Measurements from ENCODE around the gene RBMX.
"Not testable (repeated sequence)": the region's sequence is repeated elsewhere in the genome, so short reads cannot be mapped to it uniquely, and the experiment has no call there.

RBMX gene

GRCh38 chrX:136880452-136881013 is at the start of gene RBMX:
Gene RBMX, minus strand, starts transcription at chrX:136880725. Its CDS starts 1,298 bp downstream, at chrX:136879427.
- Histone ChIP-seq H3K36me3 (ENCODE audit: control insufficient read depth in 1 of 2, insufficient read depth in 2 of 2, low read length in 2 of 2) (peaks cover 0 to 4% of the 10 kb centered on the region in 2 donors), H3K4me3 (ENCODE audit: low read depth in 1 of 2, low read length in 2 of 2) (peak within 1 kb of the TSS; percentile 77 to 97), H3K27me3 (ENCODE audit: low read depth, low read length) (no peaks in the 10 kb centered on the region), H3K9me3 (ENCODE audit: control insufficient read depth in 1 of 2, low read length in 2 of 2) (no peaks in the 10 kb centered on the region), H3K27ac (ENCODE audit: low read length) (peak within 1 kb of the TSS; percentile 98), H3K4me1 (ENCODE audit: control insufficient read depth in 1 of 2, insufficient read depth in 2 of 2, low read length in 2 of 2) (peaks cover 0 to 4% of the 10 kb centered on the region in 2 donors)

- not testable (repeated sequence) for H3K9me3 ChIP-seq (ENCODE audit: control insufficient read depth in 1 of 2, low read length in 2 of 2); H3K4me3 ChIP-seq (ENCODE audit: low read depth in 1 of 2, low read length in 2 of 2)
Measured at GRCh38 chrX:136921438-136921837, 40.9 kb upstream of the RBMX start.

GRCh38 chrX:136920001-136920400 is 39.5 kb upstream of the RBMX start:
- no peaks in the 10 kb centered on the region for H3K27me3 ChIP-seq (ENCODE audit: low read depth, low read length)
- H3K9me3 ChIP-seq (ENCODE audit: control insufficient read depth in 1 of 2, low read length in 2 of 2): no peaks in the 10 kb centered on the region
- no peak overlapping the region for H3K4me3 ChIP-seq (ENCODE audit: low read depth in 1 of 2, low read length in 2 of 2)
- no peaks in the 10 kb centered on the region for H3K36me3 ChIP-seq (ENCODE audit: control insufficient read depth in 1 of 2, insufficient read depth in 2 of 2, low read length in 2 of 2)
- H3K4me1 ChIP-seq (ENCODE audit: control insufficient read depth in 1 of 2, insufficient read depth in 2 of 2, low read length in 2 of 2): no peaks in the 10 kb centered on the region
- no peak overlapping the region for H3K27ac ChIP-seq (ENCODE audit: low read length)

More at GRCh38 chrX:136921438-136921837, 40.9 kb upstream of the RBMX start:
- not testable (repeated sequence) for H3K4me1 ChIP-seq (ENCODE audit: control insufficient read depth in 1 of 2, insufficient read depth in 2 of 2, low read length in 2 of 2); H3K27ac ChIP-seq (ENCODE audit: low read length); H3K36me3 ChIP-seq (ENCODE audit: control insufficient read depth in 1 of 2, insufficient read depth in 2 of 2, low read length in 2 of 2); H3K27me3 ChIP-seq (ENCODE audit: low read depth, low read length)

- Histone ChIP-seq H3K4me1 (ENCODE audit: control insufficient read depth in 1 of 2, insufficient read depth in 2 of 2, low read length in 2 of 2) (no peaks in the 10 kb centered on the region), H3K9me3 (ENCODE audit: control insufficient read depth in 1 of 2, low read length in 2 of 2) (no peaks in the 10 kb centered on the region), H3K36me3 (ENCODE audit: control insufficient read depth in 1 of 2, insufficient read depth in 2 of 2, low read length in 2 of 2) (no peaks in the 10 kb centered on the region), H3K4me3 (ENCODE audit: low read depth in 1 of 2, low read length in 2 of 2) (no peak overlapping the region), H3K27ac (ENCODE audit: low read length) (no peak overlapping the region), H3K27me3 (ENCODE audit: low read depth, low read length) (no peaks in the 10 kb centered on the region)
Measured at GRCh38 chrX:136916827-136917226, 36.3 kb upstream of the RBMX start.

- not testable (repeated sequence) for H3K27ac ChIP-seq (ENCODE audit: low read length); H3K9me3 ChIP-seq (ENCODE audit: control insufficient read depth in 1 of 2, low read length in 2 of 2); H3K27me3 ChIP-seq (ENCODE audit: low read depth, low read length); H3K4me3 ChIP-seq (ENCODE audit: low read depth in 1 of 2, low read length in 2 of 2); H3K36me3 ChIP-seq (ENCODE audit: control insufficient read depth in 1 of 2, insufficient read depth in 2 of 2, low read length in 2 of 2); H3K4me1 ChIP-seq (ENCODE audit: control insufficient read depth in 1 of 2, insufficient read depth in 2 of 2, low read length in 2 of 2)
Measured at GRCh38 chrX:136911661-136912060, 31.1 kb upstream of the RBMX start.

GRCh38 chrX:136911253-136911652 is 30.7 kb upstream of the RBMX start:
- Histone ChIP-seq H3K4me3 (ENCODE audit: low read depth in 1 of 2, low read length in 2 of 2) (peak overlapping the region in 1 of 2 donors; percentile 71), H3K4me1 (ENCODE audit: control insufficient read depth in 1 of 2, insufficient read depth in 2 of 2, low read length in 2 of 2) (no peaks in the 10 kb centered on the region), H3K36me3 (ENCODE audit: control insufficient read depth in 1 of 2, insufficient read depth in 2 of 2, low read length in 2 of 2) (no peaks in the 10 kb centered on the region), H3K9me3 (ENCODE audit: control insufficient read depth in 1 of 2, low read length in 2 of 2) (no peaks in the 10 kb centered on the region), H3K27me3 (ENCODE audit: low read depth, low read length) (no peaks in the 10 kb centered on the region), H3K27ac (ENCODE audit: low read length) (no peak overlapping the region)

- H3K27ac ChIP-seq (ENCODE audit: low read length): peak overlapping the region; percentile 27
- H3K4me3 ChIP-seq (ENCODE audit: low read depth in 1 of 2, low read length in 2 of 2): peak overlapping the region; percentile 71 to 76
- no peaks in the 10 kb centered on the region for H3K4me1 ChIP-seq (ENCODE audit: control insufficient read depth in 1 of 2, insufficient read depth in 2 of 2, low read length in 2 of 2)
- no peaks in the 10 kb centered on the region for H3K36me3 ChIP-seq (ENCODE audit: control insufficient read depth in 1 of 2, insufficient read depth in 2 of 2, low read length in 2 of 2)
- H3K9me3 ChIP-seq (ENCODE audit: control insufficient read depth in 1 of 2, low read length in 2 of 2): no peaks in the 10 kb centered on the region
- H3K27me3 ChIP-seq (ENCODE audit: low read depth, low read length): no peaks in the 10 kb centered on the region
Measured at GRCh38 chrX:136910565-136911035, 30.1 kb upstream of the RBMX start.

- H3K4me1 ChIP-seq (ENCODE audit: control insufficient read depth in 1 of 2, insufficient read depth in 2 of 2, low read length in 2 of 2): no peaks in the 10 kb centered on the region
- H3K9me3 ChIP-seq (ENCODE audit: control insufficient read depth in 1 of 2, low read length in 2 of 2): no peaks in the 10 kb centered on the region
- H3K27me3 ChIP-seq (ENCODE audit: low read depth, low read length): no peaks in the 10 kb centered on the region
- no peaks in the 10 kb centered on the region for H3K36me3 ChIP-seq (ENCODE audit: control insufficient read depth in 1 of 2, insufficient read depth in 2 of 2, low read length in 2 of 2)
- peak overlapping the region; percentile 74 for H3K27ac ChIP-seq (ENCODE audit: low read length)
- H3K4me3 ChIP-seq (ENCODE audit: low read depth in 1 of 2, low read length in 2 of 2): peak overlapping the region; percentile 71 to 76
Measured at GRCh38 chrX:136909706-136910564, 29.4 kb upstream of the RBMX start.

GRCh38 chrX:136909119-136909705 is 28.7 kb upstream of the RBMX start:
- Histone ChIP-seq H3K36me3 (ENCODE audit: control insufficient read depth in 1 of 2, insufficient read depth in 2 of 2, low read length in 2 of 2) (no peaks in the 10 kb centered on the region), H3K4me3 (ENCODE audit: low read depth in 1 of 2, low read length in 2 of 2) (peak overlapping the region; percentile 71 to 76), H3K27me3 (ENCODE audit: low read depth, low read length) (no peaks in the 10 kb centered on the region), H3K27ac (ENCODE audit: low read length) (peak overlapping the region; percentile 74), H3K9me3 (ENCODE audit: control insufficient read depth in 1 of 2, low read length in 2 of 2) (no peaks in the 10 kb centered on the region), H3K4me1 (ENCODE audit: control insufficient read depth in 1 of 2, insufficient read depth in 2 of 2, low read length in 2 of 2) (no peaks in the 10 kb centered on the region)

GRCh38 chrX:136907621-136908020 is 27.1 kb upstream of the RBMX start:
- Histone ChIP-seq H3K36me3 (ENCODE audit: control insufficient read depth in 1 of 2, insufficient read depth in 2 of 2, low read length in 2 of 2) (no peaks in the 10 kb centered on the region), H3K27ac (ENCODE audit: low read length) (no peak overlapping the region), H3K4me1 (ENCODE audit: control insufficient read depth in 1 of 2, insufficient read depth in 2 of 2, low read length in 2 of 2) (no peaks in the 10 kb centered on the region), H3K27me3 (ENCODE audit: low read depth, low read length) (no peaks in the 10 kb centered on the region), H3K4me3 (ENCODE audit: low read depth in 1 of 2, low read length in 2 of 2) (no peak overlapping the region), H3K9me3 (ENCODE audit: control insufficient read depth in 1 of 2, low read length in 2 of 2) (no peaks in the 10 kb centered on the region)

- no peaks in the 10 kb centered on the region for H3K27me3 ChIP-seq (ENCODE audit: low read depth, low read length)
- no peaks in the 10 kb centered on the region for H3K36me3 ChIP-seq (ENCODE audit: control insufficient read depth in 1 of 2, insufficient read depth in 2 of 2, low read length in 2 of 2)
- no peaks in the 10 kb centered on the region for H3K9me3 ChIP-seq (ENCODE audit: control insufficient read depth in 1 of 2, low read length in 2 of 2)
- H3K27ac ChIP-seq (ENCODE audit: low read length): no peak overlapping the region
- no peaks in the 10 kb centered on the region for H3K4me1 ChIP-seq (ENCODE audit: control insufficient read depth in 1 of 2, insufficient read depth in 2 of 2, low read length in 2 of 2)
- no peak overlapping the region for H3K4me3 ChIP-seq (ENCODE audit: low read depth in 1 of 2, low read length in 2 of 2)
Measured at GRCh38 chrX:136906921-136907510, 26.5 kb upstream of the RBMX start.

Measured in muscle layer of duodenum (tissue), 2 donors.